Sigmoid colon (tissue), 3 donors: Measurements from ENCODE around the gene GPBP1.

Source experiments
- CTCF ChIP-seq, 4 experiments: fragments of 450-650 bp in 3 of 4; fragments of 200-600 bp in 1 of 4; IDR thresholded peaks; one replicate each; pipeline ENCODE4 v1.5.1; 2016 to 2019; ENCODE audit warnings: antibody characterized with exemption in 4 of 4, mild to moderate bottlenecking in 3 of 4, moderate library complexity in 2 of 4
- POLR2A ChIP-seq, 2 donors: fragments of 450-650 bp; IDR thresholded peaks; one replicate each; pipeline ENCODE4 v1.6.1; 2016; ENCODE audit warnings: antibody characterized with exemption in 2 of 2, mild to moderate bottlenecking in 2 of 2, moderate library complexity in 2 of 2

GRCh38 chr5:57177479-57178156 is 3.8 kb downstream of the GPBP1 start:
- TF ChIP-seq CTCF (IDR thresholded peaks at IDR 0.05): no peak
- no peak for TF ChIP-seq POLR2A (IDR thresholded peaks at IDR 0.05)
